Measurements from ENCODE around the gene ANAPC10.

ANAPC10 gene

GRCh38 chr4:145081756-145082155 is 16.2 kb downstream of the ANAPC10 start:
- Histone ChIP-seq H3K4me1 (no peaks in the 10 kb centered on the region), H3K36me3 (peaks cover 8% of the 10 kb centered on the region), H3K4me3 (ENCODE audit: low read depth, low read length) (no peak overlapping the region), H3K27me3 (no peaks in the 10 kb centered on the region), H3K9me3 (no peaks in the 10 kb centered on the region)
- TF ChIP-seq, protein P1, sequence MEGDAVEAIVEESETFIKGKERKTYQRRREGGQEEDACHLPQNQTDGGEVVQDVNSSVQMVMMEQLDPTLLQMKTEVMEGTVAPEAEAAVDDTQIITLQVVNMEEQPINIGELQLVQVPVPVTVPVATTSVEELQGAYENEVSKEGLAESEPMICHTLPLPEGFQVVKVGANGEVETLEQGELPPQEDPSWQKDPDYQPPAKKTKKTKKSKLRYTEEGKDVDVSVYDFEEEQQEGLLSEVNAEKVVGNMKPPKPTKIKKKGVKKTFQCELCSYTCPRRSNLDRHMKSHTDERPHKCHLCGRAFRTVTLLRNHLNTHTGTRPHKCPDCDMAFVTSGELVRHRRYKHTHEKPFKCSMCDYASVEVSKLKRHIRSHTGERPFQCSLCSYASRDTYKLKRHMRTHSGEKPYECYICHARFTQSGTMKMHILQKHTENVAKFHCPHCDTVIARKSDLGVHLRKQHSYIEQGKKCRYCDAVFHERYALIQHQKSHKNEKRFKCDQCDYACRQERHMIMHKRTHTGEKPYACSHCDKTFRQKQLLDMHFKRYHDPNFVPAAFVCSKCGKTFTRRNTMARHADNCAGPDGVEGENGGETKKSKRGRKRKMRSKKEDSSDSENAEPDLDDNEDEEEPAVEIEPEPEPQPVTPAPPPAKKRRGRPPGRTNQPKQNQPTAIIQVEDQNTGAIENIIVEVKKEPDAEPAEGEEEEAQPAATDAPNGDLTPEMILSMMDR (IDR thresholded peaks at IDR 0.05; ENCODE audit: low read depth, low read length), result no peak
- no peak for DNase-seq

DNA sequence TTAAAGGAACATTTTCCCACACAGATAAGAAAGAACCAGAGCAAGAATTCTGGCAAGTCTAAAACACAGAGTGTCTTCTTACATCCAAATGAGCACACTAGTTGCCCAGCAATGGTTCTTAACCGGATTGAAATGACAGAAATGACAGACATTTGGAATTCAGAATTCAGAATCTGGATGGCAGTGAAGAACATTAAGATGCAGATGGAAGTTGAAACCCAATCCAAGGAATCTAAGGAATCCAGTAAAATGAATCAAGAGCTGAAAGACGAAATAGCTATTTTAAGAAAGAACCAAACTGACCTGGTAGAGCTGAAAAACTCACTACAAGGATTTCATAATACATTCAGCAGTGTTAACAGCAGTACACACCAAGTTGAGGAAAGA is 21.5 kb downstream of the ANAPC10 start:
- Histone ChIP-seq H3K9me3 (no peaks in the 10 kb centered on the region), H3K4me1 (no peaks in the 10 kb centered on the region), H3K36me3 (peaks cover 11% of the 10 kb centered on the region), H3K27me3 (no peaks in the 10 kb centered on the region), H3K4me3 (ENCODE audit: low read depth, low read length) (no peak overlapping the region)
- no peak for DNase-seq
- TF ChIP-seq, protein P1 (IDR thresholded peaks at IDR 0.05; ENCODE audit: low read depth, low read length), result no peak

DNA sequence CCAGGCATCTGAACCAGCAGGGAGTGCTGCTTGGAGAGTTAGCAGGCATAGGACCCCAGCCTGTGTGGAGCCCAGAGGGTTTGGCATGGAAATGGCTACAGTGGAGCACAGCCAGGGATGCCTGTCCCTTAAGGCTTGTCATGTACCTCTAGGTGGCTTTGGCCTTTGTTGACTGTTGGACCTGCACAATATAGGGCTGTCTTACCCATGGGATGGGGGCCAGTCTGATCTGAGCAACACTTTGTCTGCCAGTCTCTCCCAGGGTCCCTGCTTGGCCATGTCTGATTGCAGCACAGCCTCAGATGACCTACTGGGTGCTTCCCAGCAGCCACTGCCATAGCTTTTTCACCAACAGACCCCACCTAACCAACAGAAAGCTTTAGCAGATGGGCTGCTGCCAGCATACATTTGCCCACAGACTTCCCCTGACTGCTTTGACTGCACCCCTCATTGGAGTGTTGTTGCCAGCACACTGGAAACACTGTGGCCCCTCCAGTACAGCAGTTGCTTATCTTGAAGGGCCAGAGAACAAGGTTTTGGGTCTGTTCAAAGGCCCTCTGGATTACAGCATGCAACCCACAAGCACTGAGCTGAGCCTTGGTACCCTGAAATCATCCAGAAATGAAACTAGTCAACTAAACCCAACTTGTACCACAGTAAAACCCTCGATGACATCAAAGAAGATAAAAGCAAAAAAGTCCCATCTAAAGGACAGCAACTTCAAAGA is 22.1 kb downstream of the ANAPC10 start:
- TF ChIP-seq, protein P1 (IDR thresholded peaks at IDR 0.05; ENCODE audit: low read depth, low read length), result no peak
- DNase-seq, result no peak
- Histone ChIP-seq H3K4me3 (ENCODE audit: low read depth, low read length) (no peak overlapping the region), H3K36me3 (peaks cover 11% of the 10 kb centered on the region), H3K4me1 (no peaks in the 10 kb centered on the region), H3K9me3 (no peaks in the 10 kb centered on the region), H3K27me3 (no peaks in the 10 kb centered on the region)

DNA sequence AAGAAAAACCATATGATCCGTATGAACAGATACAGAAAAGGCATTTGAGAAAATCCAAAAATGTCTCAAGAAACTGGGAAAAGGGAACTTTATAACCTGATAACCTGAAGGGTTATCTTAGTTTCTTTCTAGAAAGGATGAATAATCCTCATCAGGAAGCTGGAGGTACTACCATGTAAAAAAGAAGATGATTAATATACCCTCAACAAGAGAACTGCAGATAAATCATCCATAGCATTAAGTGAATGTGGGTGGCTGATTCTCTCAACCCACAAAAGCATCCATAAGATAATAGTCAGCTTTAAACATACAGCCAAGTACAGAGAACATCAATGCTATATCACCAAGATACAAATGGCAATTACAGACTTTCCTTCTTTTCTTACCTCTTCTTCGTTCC is 26.4 kb downstream of the ANAPC10 start:
- no peaks in the 10 kb centered on the region for H3K4me1 ChIP-seq
- no peaks in the 10 kb centered on the region for H3K27me3 ChIP-seq
- no peaks in the 10 kb centered on the region for H3K9me3 ChIP-seq
- H3K36me3 ChIP-seq, result peaks cover 5% of the 10 kb centered on the region
- no peak overlapping the region for H3K4me3 ChIP-seq (ENCODE audit: low read depth, low read length)
- DNase-seq, result no peak
- TF ChIP-seq, protein P1 (IDR thresholded peaks at IDR 0.05; ENCODE audit: low read depth, low read length), result no peak

GRCh38 chr4:145069361-145069760 is 28.6 kb downstream of the ANAPC10 start:
- Histone ChIP-seq H3K4me3 (ENCODE audit: low read depth, low read length) (no peak overlapping the region), H3K27me3 (no peaks in the 10 kb centered on the region), H3K36me3 (no peaks in the 10 kb centered on the region; the same call in 1 of the 2 replicates), H3K9me3 (no peaks in the 10 kb centered on the region), H3K4me1 (0 out of 2 replicates have a peak, but pooled peaks cover 3% of the 10 kb centered on the region)
- no peak for DNase-seq
- TF ChIP-seq, protein P1 (IDR thresholded peaks at IDR 0.05; ENCODE audit: low read depth, low read length), result no peak

DNA sequence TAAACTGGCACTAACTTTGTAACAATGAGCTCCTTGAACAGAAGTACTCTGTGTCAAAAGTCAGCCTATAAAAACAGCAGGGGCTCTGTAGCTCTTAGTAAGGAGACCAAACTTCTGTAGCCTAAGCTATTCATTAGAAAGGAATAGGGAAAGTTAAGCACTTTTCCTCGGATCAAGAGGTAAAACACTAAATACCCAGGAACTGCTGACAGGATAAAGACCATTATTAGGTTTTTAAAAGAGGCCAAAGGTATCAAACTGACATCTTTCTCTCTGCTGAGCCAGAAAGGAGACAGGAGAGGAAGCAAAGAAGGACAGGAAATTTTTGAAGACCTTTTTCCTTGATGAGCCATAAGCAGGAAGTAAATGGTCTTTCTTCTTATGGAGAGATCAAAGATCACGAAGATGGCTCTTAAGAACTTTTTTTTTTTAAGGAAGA is 31.9 kb downstream of the ANAPC10 start:
- H3K4me1 ChIP-seq, result 0 out of 2 replicates have a peak, but pooled peaks cover 3% of the 10 kb centered on the region
- TF ChIP-seq, protein P1 (IDR thresholded peaks at IDR 0.05; ENCODE audit: low read depth, low read length), result no peak
- DNase-seq, result no peak
- H3K27me3 ChIP-seq, result no peaks in the 10 kb centered on the region
- H3K9me3 ChIP-seq, result no peaks in the 10 kb centered on the region
- H3K4me3 ChIP-seq (ENCODE audit: low read depth, low read length), result no peak overlapping the region
- H3K36me3 ChIP-seq, result no peaks in the 10 kb centered on the region
